Endothelial cell of umbilical vein (primary cell): ENCODE data around the gene CD300LG. TPM values are rescaled to one million over a fixed set of nuclear protein-coding genes. Genes with fewer than 3 reads are reported as not detected.

Experiments
- BruUV-seq: library from RNA; stranded (reverse); fragments of 400-500 nt; replicated peaks from 2 replicates; lab custom pipeline; 2021; lab: Mats Ljungman, UMichigan
- CTCF ChIA-PET: fragments of 300-600, 350-600 bp; sonication (Branson Sonifier 250); formaldehyde crosslinking; loops from one replicate; lab custom pipeline; 2021; ENCODE audit warnings: antibody characterized with exemption, inconsistent platforms; lab: Charles Lee
- POLR2A ChIA-PET: fragments of 300-600, 350-600 bp; sonication (Branson Sonifier 250); formaldehyde crosslinking; loops from one replicate; lab custom pipeline; 2021; ENCODE audit warnings: antibody characterized with exemption, inconsistent platforms; lab: Charles Lee
- DNase-seq: peaks from one replicate; pipeline ENCODE4 v3.0.0-alpha.2; 2011; ENCODE audit warnings: low read depth, low spot score
- FAIRE-seq: peaks from 2 replicates; lab custom pipeline; 2011; peaks lifted over from hg19 to GRCh38; lab: Jason Lieb, UNC
- H2AFZ ChIP-seq: 2 replicates; pipeline ENCODE4 v1.6.0; 2012; ENCODE audit warnings: low read depth, low read length, control low read depth, inconsistent platforms
- H3K27ac ChIP-seq: 2 replicates; pipeline ENCODE4 v1.5.1; 2011; ENCODE audit warnings: low read depth, mild to moderate bottlenecking, control low read depth, low read length, moderate library complexity; ENCODE audit not compliant: insufficient read depth
- H3K27me3 ChIP-seq, 2 experiments: 2 replicates each; pipeline versions ENCODE4 v1.6.0 to v1.6.1; 2011; ENCODE audit warnings: low read length in 2 of 2, mixed read lengths in 1 of 2; ENCODE audit not compliant: control insufficient read depth in 2 of 2, insufficient read depth in 2 of 2
- H3K36me3 ChIP-seq, 2 experiments: 2 replicates in 1 of 2; 3 replicates in 1 of 2; pipeline ENCODE4 v1.5.1; 2011; ENCODE audit warnings: low read length in 2 of 2, mild to moderate bottlenecking in 1 of 2, moderate library complexity in 1 of 2; ENCODE audit not compliant: control insufficient read depth in 2 of 2, insufficient read depth in 2 of 2; ENCODE audit errors: extremely low read depth in 1 of 2
- H3K4me1 ChIP-seq: 3 replicates; pipeline ENCODE4 v1.5.1; 2011; ENCODE audit warnings: mild to moderate bottlenecking, low read length; ENCODE audit not compliant: control insufficient read depth, insufficient read depth; ENCODE audit errors: extremely low read depth
- H3K4me2 ChIP-seq: 2 replicates; pipeline ENCODE4 v1.6.1; 2011; ENCODE audit warnings: low read length, control low read depth, mixed read lengths; ENCODE audit not compliant: insufficient read depth
- H3K4me3 ChIP-seq, 3 experiments: fragments of 200-600 bp in 1 of 3; sonication (generic), shearing (Covaris generic) in 1 of 3; replicated peaks in 1 of 3; 2 replicates each; pipeline ENCODE4 v1.5.1; 2011 to 2016; ENCODE audit warnings: control low read depth in 3 of 3, low read length in 3 of 3, mild to moderate bottlenecking in 2 of 3, inconsistent platforms in 1 of 3, low read depth in 1 of 3, moderate library complexity in 1 of 3; ENCODE audit not compliant: insufficient read depth in 1 of 3
- H3K79me2 ChIP-seq: 2 replicates; pipeline ENCODE4 v1.6.0; 2012; ENCODE audit warnings: low read length, inconsistent platforms; ENCODE audit not compliant: control insufficient read depth, insufficient read depth
- H3K9ac ChIP-seq: replicated peaks from 2 replicates; pipeline ENCODE3; 2011; ENCODE audit warnings: low read length, control low read depth; ENCODE audit not compliant: insufficient read depth; ENCODE audit errors: extremely low read depth
- H3K9me1 ChIP-seq: replicated peaks from 3 replicates; pipeline ENCODE4 v1.6.0; 2011; ENCODE audit warnings: mild to moderate bottlenecking, low read length; ENCODE audit not compliant: control insufficient read depth, insufficient read depth; ENCODE audit errors: extremely low read depth
- H3K9me3 ChIP-seq: replicated peaks from 2 replicates; pipeline ENCODE4 v1.5.1; 2012; ENCODE audit warnings: low read length, inconsistent platforms; ENCODE audit not compliant: control insufficient read depth, insufficient read depth
- H4K20me1 ChIP-seq: replicated peaks from 2 replicates; pipeline ENCODE3; 2011; ENCODE audit warnings: mild to moderate bottlenecking, low read length; ENCODE audit not compliant: control insufficient read depth, insufficient read depth; ENCODE audit errors: extremely low read depth
- CTCF ChIP-seq, 2 donors: IDR thresholded peaks; 1 replicate in 1 of 2; 2 replicates in 1 of 2; pipeline ENCODE4 v1.5.1; 2011; ENCODE audit warnings: low read length in 2 of 2, mild to moderate bottlenecking in 2 of 2, moderate library complexity in 2 of 2, control low read depth in 1 of 2, inconsistent platforms in 1 of 2, low read depth in 1 of 2; ENCODE audit not compliant: insufficient read depth in 1 of 2; ENCODE audit errors: extremely low read depth in 1 of 2
- EZH2 ChIP-seq: IDR thresholded peaks from 2 replicates; pipeline ENCODE4 v1.6.1; 2012; ENCODE audit warnings: borderline replicate concordance, low read depth, mild to moderate bottlenecking, moderate library complexity, low read length, inconsistent platforms; ENCODE audit not compliant: severe bottlenecking
- FOS ChIP-seq: IDR thresholded peaks from 2 replicates; pipeline ENCODE4 v1.6.1; 2011; ENCODE audit warnings: mild to moderate bottlenecking, low read length, moderate library complexity, borderline replicate concordance; ENCODE audit not compliant: insufficient read depth
- GATA2 ChIP-seq: IDR thresholded peaks from 2 replicates; pipeline ENCODE4 v1.7.0; 2011; ENCODE audit warnings: low read depth, mild to moderate bottlenecking, moderate library complexity, mixed read lengths, low read length; ENCODE audit not compliant: insufficient read length, insufficient read depth
- JUN ChIP-seq: IDR thresholded peaks from 2 replicates; pipeline ENCODE4 v1.6.1; 2011; ENCODE audit warnings: borderline replicate concordance, low read depth; ENCODE audit not compliant: insufficient read length, insufficient read depth
- MAX ChIP-seq: IDR thresholded peaks from 2 replicates; pipeline ENCODE4 v1.6.1; 2011; ENCODE audit not compliant: insufficient read depth, insufficient read length
- MYC ChIP-seq: IDR thresholded peaks from one replicate; pipeline ENCODE4 v1.6.1; 2011; ENCODE audit warnings: mild to moderate bottlenecking, low read depth, low read length
- POLR2A ChIP-seq: IDR thresholded peaks from 2 replicates; pipeline ENCODE4 v1.6.1; 2012; ENCODE audit warnings: low read depth, mild to moderate bottlenecking, control low read depth, low read length
- POLR2AphosphoS5 ChIP-seq: IDR thresholded peaks from 2 replicates; pipeline ENCODE4 v1.6.1; 2012; ENCODE audit warnings: low read depth, mild to moderate bottlenecking, control low read depth, low read length, moderate library complexity; ENCODE audit not compliant: insufficient read depth
- dilution Hi-C: fragments of 300-500 bp; cut with MboI; formaldehyde crosslinking; loops from one replicate; pipeline ENCODE4 v1.15.0; 2019; ENCODE audit warnings: low sequenced_read_pairs; ENCODE audit not compliant: extremely low pct_ligation_motif_present
- intact Hi-C: fragments of 100-400 bp; cut with micrococcal nuclease; formaldehyde crosslinking; loops from one replicate; pipeline ENCODE4 v1.10.0; 2022
- polyA plus RNA-seq, 4 experiments: library from polyadenylated mRNA; depleted of rRNA in 3 of 4; stranded (reverse) in 3 of 4; unstranded in 1 of 4; fragments of >200 nt; gene quantifications; 2 replicates each; pipeline versions ENCODE4 v1.2.1 to v1.2.3, GENCODE V29; 2011 to 2012; ENCODE audit warnings: missing spikeins in 1 of 4
- total RNA-seq: library from RNA; stranded (reverse); gene quantifications from 2 replicates; pipeline ENCODE4 v1.2.3, GENCODE V29; 2021

CD300LG gene
- total and polyA plus RNA-seq, 2 donors (not counting 3 experiments of a cell fraction or from before 2014, with no cell fraction given) = not detected

GRCh38 chr17:43820759-43821158 is 26.2 kb upstream of the CD300LG start:
- H3K79me2 ChIP-seq = no peaks in the 10 kb centered on the region
- ChIA-PET CTCF (no interaction called here), POLR2A (no interaction called here)
- H3K9me3 ChIP-seq = no peaks in the 10 kb centered on the region
- no peak for DNase-seq
- no peaks in the 10 kb centered on the region for H3K4me1 ChIP-seq
- no peak for TF ChIP-seq GATA2
- TF ChIP-seq EZH2 = no peak
- TF ChIP-seq POLR2A = no peak
- TF ChIP-seq FOS = no peak
- TF ChIP-seq MAX = no peak
- TF ChIP-seq JUN = no peak
- no peak for TF ChIP-seq POLR2AphosphoS5
- TF ChIP-seq MYC = no peak
- no peak for TF ChIP-seq CTCF (IDR thresholded peaks at IDR 0.05; ENCODE audit: extremely low read depth in 1 of 2, insufficient read depth in 1 of 2, low read depth in 1 of 2, low read length in 2 of 2)
- H2AFZ ChIP-seq = no peak overlapping the region
- H3K27me3 ChIP-seq = no peaks in the 10 kb centered on the region
- peaks cover 2 to 3% of the 10 kb centered on the region in 2 experiments for H3K36me3 ChIP-seq
- no peaks in the 10 kb centered on the region for H4K20me1 ChIP-seq
- no peaks in the 10 kb centered on the region for H3K9me1 ChIP-seq
- FAIRE-seq = no peak
- H3K9ac ChIP-seq = no peak overlapping the region
- no peak overlapping the region for H3K4me3 ChIP-seq
- H3K27ac ChIP-seq = no peak overlapping the region
- BruUV-seq = no TSS peak
- dilution Hi-C loops = no loop called here
- no peak overlapping the region for H3K4me2 ChIP-seq
- intact Hi-C loops = no loop called here
